Hepatocyte (in vitro differentiated cells): ENCODE measurements around the gene SRPK2. TPM values are rescaled to one million over a fixed set of nuclear protein-coding genes. Genes with fewer than 3 reads are reported as not detected.

ENCODE experiments used
- DNase-seq: peaks from one replicate; pipeline ENCODE4 v3.0.0-alpha.2; 2016; ENCODE audit warnings: low spot score
- H2AFZ ChIP-seq: fragments of 200-600 bp; sonication (generic); 2 replicates; pipeline ENCODE4 v1.6.0; 2016; ENCODE audit warnings: antibody characterized with exemption, mild to moderate bottlenecking
- H3K27ac ChIP-seq: fragments of 200-600 bp; sonication (generic); 2 replicates; pipeline ENCODE4 v1.5.1; 2016; ENCODE audit warnings: mild to moderate bottlenecking
- H3K27me3 ChIP-seq: fragments of 200-600 bp; sonication (generic); 2 replicates; pipeline ENCODE4 v1.6.1; 2016
- H3K36me3 ChIP-seq: fragments of 200-600 bp; sonication (generic); replicated peaks from 2 replicates; pipeline ENCODE4 v1.5.1; 2016; ENCODE audit warnings: low read depth; ENCODE audit not compliant: insufficient read depth
- H3K4me1 ChIP-seq: fragments of 200-600 bp; sonication (generic); 2 replicates; pipeline ENCODE4 v1.5.1; 2016; ENCODE audit warnings: mild to moderate bottlenecking, moderate library complexity; ENCODE audit not compliant: insufficient read depth
- H3K4me2 ChIP-seq: fragments of 200-600 bp; sonication (generic); 2 replicates; pipeline ENCODE4 v1.6.0; 2016
- H3K4me3 ChIP-seq: fragments of 200-600 bp; sonication (generic); 2 replicates; pipeline ENCODE4 v1.5.1; 2016; ENCODE audit warnings: mild to moderate bottlenecking
- H3K79me2 ChIP-seq: fragments of 200-600 bp; sonication (generic); 2 replicates; pipeline ENCODE4 v1.6.0; 2017; ENCODE audit warnings: mild to moderate bottlenecking
- H3K9me2 ChIP-seq: fragments of 200-600 bp; sonication (generic); replicated peaks from 2 replicates; pipeline ENCODE4 v1.6.0; 2017; ENCODE audit warnings: mild to moderate bottlenecking; ENCODE audit not compliant: insufficient read depth
- H3K9me3 ChIP-seq: fragments of 200-600 bp; sonication (generic); 2 replicates; pipeline ENCODE4 v1.5.1; 2016; ENCODE audit warnings: low read depth, mild to moderate bottlenecking
- H4K20me1 ChIP-seq: fragments of 200-600 bp; sonication (generic); 2 replicates; pipeline ENCODE4 v1.6.0; 2016; ENCODE audit warnings: mild to moderate bottlenecking; ENCODE audit not compliant: insufficient read depth, poor library complexity, severe bottlenecking
- EZH2 ChIP-seq: fragments of 200-600 bp; sonication (generic); IDR thresholded peaks from 2 replicates; pipeline ENCODE4 v1.6.1; 2016; ENCODE audit warnings: antibody characterized with exemption, mild to moderate bottlenecking, borderline replicate concordance
- EZH2phosphoT487 ChIP-seq: fragments of 200-600 bp; sonication (generic); IDR thresholded peaks from one replicate; pipeline ENCODE4 v1.6.1; 2018; ENCODE audit warnings: antibody characterized with exemption, mild to moderate bottlenecking, low read depth, moderate library complexity; ENCODE audit not compliant: unreplicated experiment, severe bottlenecking
- WGBS: methylation state at CpG from one replicate; pipeline ENCODE4 v1.1.6; 2016; ENCODE audit warnings: low lambda C conversion rate; ENCODE audit errors: missing lambda C conversion rate; 5-methylcytosine and 5-hydroxymethylcytosine counted together
- polyA plus RNA-seq: library from polyadenylated mRNA; unstranded; fragments of >200 nt; fragmentation: Nextera tagmentation; extraction: Ambion mirVana; gene quantifications from 2 replicates; pipeline ENCODE4 v1.2.1, GENCODE V29; 2016
- total RNA-seq: library from RNA; depleted of rRNA; stranded (reverse); fragments of >200 nt; gene quantifications from 2 replicates; pipeline ENCODE4 v1.2.3, GENCODE V29; 2014
- TF ChIP-seq, protein P1 (sequence below): fragments of 200-600 bp; sonication (generic); IDR thresholded peaks from 2 replicates; pipeline ENCODE4 v1.5.1; 2016; ENCODE audit warnings: antibody characterized with exemption, mild to moderate bottlenecking; ENCODE audit not compliant: poor library complexity

SRPK2 gene
- total and polyA plus RNA-seq, 2 experiments from 2014 or later = 41.4 to 46.1 TPM

DNA sequence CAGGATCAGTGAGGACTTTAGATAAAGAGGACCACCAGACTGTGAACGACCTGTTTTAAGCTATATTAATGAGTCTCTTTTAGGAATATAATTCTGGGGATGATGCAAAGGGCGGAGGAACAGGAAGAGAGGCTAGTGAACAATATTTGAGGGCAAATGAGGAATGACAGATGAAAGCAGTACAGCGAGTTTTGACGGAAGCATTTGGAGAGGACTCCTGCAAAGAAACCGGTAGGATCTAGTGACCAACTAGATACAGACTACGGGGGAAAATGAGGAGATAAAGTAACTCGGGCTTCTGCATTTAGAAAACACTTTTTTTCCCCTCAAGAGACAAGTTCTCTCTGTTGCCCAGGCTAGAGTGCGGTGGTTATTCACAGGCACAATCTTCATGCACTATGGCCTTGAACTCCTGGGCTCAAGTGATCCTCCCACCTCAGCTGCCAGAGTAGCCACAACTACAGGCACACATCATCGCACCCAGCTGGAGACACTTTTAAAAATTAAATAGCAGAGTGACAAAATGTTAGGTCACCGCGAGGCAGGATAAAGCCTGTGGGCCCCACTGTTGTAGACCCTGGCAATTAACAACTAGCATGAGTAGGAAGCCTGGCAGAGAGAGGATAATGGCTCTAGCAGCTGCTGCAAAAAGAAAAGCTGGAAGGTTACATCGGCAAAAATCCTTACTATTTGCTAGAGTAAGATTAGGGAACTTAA lies 143.2 kb downstream of the SRPK2 start:
- no peaks in the 10 kb centered on the region for H3K9me3 ChIP-seq
- H2AFZ ChIP-seq = no peak overlapping the region
- H3K4me2 ChIP-seq = no peak overlapping the region
- H3K27me3 ChIP-seq = no peaks in the 10 kb centered on the region
- no peaks in the 10 kb centered on the region for H3K9me2 ChIP-seq
- peaks cover 8% of the 10 kb centered on the region for H3K4me1 ChIP-seq
- no peaks in the 10 kb centered on the region for H3K36me3 ChIP-seq
- no peak for DNase-seq
- H3K4me3 ChIP-seq = no peak overlapping the region
- 66% methylated on average over 12 of the region's 12 CpGs for WGBS
- TF ChIP-seq, protein P1, sequence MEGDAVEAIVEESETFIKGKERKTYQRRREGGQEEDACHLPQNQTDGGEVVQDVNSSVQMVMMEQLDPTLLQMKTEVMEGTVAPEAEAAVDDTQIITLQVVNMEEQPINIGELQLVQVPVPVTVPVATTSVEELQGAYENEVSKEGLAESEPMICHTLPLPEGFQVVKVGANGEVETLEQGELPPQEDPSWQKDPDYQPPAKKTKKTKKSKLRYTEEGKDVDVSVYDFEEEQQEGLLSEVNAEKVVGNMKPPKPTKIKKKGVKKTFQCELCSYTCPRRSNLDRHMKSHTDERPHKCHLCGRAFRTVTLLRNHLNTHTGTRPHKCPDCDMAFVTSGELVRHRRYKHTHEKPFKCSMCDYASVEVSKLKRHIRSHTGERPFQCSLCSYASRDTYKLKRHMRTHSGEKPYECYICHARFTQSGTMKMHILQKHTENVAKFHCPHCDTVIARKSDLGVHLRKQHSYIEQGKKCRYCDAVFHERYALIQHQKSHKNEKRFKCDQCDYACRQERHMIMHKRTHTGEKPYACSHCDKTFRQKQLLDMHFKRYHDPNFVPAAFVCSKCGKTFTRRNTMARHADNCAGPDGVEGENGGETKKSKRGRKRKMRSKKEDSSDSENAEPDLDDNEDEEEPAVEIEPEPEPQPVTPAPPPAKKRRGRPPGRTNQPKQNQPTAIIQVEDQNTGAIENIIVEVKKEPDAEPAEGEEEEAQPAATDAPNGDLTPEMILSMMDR = no peak
- TF ChIP-seq EZH2phosphoT487 = no peak
- TF ChIP-seq EZH2 = no peak
- H4K20me1 ChIP-seq = peaks cover 7% of the 10 kb centered on the region
- no peak overlapping the region for H3K27ac ChIP-seq
- peaks cover 83% of the 10 kb centered on the region for H3K79me2 ChIP-seq

DNA sequence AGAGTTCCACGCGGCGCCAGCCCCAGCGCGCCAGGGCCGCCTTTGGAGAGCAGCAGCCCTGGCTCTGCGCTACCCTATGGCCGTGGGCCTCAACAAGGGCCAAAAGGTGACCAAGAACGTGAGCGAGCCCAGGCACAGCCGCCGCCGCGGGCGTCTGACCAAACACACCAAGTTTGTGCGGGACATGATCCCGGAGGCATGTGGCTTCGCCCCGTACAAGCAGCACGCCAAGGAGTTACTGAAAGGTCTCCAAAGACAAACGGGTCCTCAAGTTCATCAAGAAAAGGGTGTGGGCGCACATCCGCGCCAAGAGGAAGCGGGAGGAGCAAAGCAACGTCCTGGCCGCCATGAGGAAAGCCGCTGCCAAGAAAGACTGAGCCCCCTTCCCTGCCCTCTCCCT lies 144.1 kb downstream of the SRPK2 start:
- TF ChIP-seq EZH2phosphoT487 (no peak), EZH2 (no peak)
- TF ChIP-seq, protein P1 = no peak
- no peak overlapping the region for H3K4me2 ChIP-seq
- H3K4me1 ChIP-seq = peaks cover 8% of the 10 kb centered on the region
- no peaks in the 10 kb centered on the region for H3K9me2 ChIP-seq
- H3K27ac ChIP-seq = no peak overlapping the region
- no peaks in the 10 kb centered on the region for H3K36me3 ChIP-seq
- H3K9me3 ChIP-seq = no peaks in the 10 kb centered on the region
- whole genome bisulfite sequencing = 98% methylated on average over 28 of the region's 28 CpGs
- peaks cover 85% of the 10 kb centered on the region for H3K79me2 ChIP-seq
- H2AFZ ChIP-seq = no peak overlapping the region
- peaks cover 7% of the 10 kb centered on the region for H4K20me1 ChIP-seq
- no peak for DNase-seq
- no peak overlapping the region for H3K4me3 ChIP-seq
- H3K27me3 ChIP-seq = no peaks in the 10 kb centered on the region

DNA sequence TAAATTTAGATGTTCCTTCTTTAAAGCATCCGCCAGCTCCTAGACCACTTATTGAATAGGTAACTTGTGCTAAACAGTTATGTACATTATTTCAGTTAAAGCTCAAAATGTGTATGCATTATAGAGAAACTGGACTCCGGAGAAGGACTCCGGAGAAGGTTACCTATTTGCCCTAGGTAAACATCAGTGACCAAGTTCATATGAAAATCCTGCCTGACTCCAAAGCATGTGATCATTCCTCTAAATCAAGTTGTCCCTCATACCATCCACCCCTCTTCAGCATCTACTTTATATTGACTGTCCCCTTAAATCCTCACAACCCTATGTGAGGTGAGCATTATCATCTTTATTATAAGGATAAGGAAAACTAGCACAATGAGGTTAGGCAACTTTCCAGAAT lies 147.5 kb downstream of the SRPK2 start:
- H3K9me3 ChIP-seq = no peaks in the 10 kb centered on the region
- WGBS = 79% methylated on average over 3 of the region's 3 CpGs
- no peak overlapping the region for H3K4me3 ChIP-seq
- H3K79me2 ChIP-seq = peaks cover 90% of the 10 kb centered on the region
- no peak overlapping the region for H3K4me2 ChIP-seq
- no peaks in the 10 kb centered on the region for H3K9me2 ChIP-seq
- peaks cover 21% of the 10 kb centered on the region for H4K20me1 ChIP-seq
- H3K27ac ChIP-seq = no peak overlapping the region
- no peaks in the 10 kb centered on the region for H3K36me3 ChIP-seq
- peaks cover 6% of the 10 kb centered on the region for H3K4me1 ChIP-seq
- TF ChIP-seq, protein P1 = no peak
- TF ChIP-seq EZH2 (no peak), EZH2phosphoT487 (no peak)
- H3K27me3 ChIP-seq = no peaks in the 10 kb centered on the region
- no peak overlapping the region for H2AFZ ChIP-seq
- DNase-seq = no peak
